Stimulated activated CD4-positive, alpha-beta T cell treated with anti-CD3 and anti-CD28 coated beads, Interleukin-4, amount 100 ng/mL, for 48 hours (primary cell): Measurements from ENCODE around the gene MAGI1.

Experiments
- DNase-seq, 2 donors: peaks; one replicate each; pipeline ENCODE4 v3.0.0-alpha.2; 2020; ENCODE audit warnings: low read depth in 2 of 2

The MAGI1 gene

DNA sequence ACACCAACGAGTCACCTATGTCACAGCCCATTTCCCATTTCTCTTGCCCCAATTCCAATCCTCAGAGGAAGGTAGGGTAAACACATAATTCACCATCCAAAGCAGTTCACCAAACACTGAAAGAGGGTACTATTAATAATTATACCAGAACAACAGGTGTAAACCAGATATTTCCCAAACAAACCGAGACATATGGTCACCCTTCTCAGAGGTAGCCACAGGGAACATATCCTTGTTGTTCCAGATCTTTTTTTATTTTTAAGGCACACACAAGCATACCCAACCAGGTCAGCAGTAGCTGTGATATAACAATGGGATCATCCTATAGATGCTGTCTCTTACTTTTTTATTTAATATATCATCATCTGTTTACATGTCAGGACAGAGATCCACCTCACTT, 24.7 kb downstream of the MAGI1 start:
- no peak for DNase-seq

DNA sequence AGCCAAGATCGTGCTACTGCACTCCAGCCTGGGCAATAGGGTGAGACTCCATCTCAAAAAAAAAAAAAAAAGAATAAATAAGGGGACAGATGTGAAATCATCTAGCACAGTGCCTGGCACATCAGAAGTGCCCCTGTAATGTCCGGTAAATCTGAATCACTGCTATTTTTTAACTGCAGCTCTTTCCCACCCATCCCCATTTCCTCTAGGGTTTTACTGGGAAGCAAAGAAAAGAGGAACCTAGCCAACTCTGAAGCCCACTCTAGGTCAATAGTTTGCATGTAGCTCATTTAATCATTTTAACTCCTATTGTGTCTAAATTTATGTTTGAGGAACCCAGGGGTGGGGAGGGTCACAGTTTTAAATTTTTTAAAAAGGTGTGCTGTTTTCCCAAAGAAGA, 26.0 kb downstream of the MAGI1 start:
- DNase-seq: no peak

DNA sequence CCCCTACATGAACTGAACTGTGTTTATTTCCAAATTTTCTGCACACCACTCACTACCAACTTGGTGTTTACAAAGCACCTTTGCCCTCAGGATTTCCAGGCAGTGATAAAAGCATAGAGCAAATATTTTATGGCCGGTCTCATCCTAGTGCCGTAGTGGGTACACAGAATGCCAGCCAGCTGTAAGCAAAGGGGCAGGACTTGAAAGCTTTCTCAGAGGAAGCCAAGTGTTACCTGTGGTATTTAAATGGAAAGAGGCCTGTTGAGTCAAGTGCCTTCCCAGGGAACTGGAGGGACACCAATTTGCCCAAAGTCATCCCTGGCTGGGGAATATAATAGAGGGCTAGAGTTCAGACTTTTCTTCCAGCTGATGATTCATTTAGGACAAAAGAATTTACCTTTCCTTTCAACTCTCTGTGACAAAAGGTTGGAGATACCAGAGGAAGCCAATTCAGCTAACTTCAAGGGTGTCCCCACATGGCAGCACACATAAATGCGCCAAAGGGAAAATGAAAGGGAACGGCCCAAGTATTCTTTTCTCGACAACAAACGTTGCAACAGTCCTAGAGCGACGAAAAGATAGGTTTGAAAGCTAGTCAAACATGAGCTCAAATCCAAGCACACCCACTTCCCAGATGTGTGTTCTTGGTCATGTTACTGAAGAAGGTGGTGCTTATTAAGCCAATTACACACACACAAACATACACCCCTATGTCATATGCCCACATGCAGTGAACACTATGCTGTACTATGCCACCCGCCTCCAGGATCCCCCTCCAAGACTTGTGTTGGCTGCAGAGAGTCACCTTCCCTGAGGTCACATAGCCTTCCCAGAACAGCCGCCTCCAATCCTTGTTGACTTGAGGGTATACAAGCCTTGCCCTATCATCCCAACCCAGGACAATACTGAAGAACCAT, 27.7 kb downstream of the MAGI1 start:
- no peak for DNase-seq

DNA sequence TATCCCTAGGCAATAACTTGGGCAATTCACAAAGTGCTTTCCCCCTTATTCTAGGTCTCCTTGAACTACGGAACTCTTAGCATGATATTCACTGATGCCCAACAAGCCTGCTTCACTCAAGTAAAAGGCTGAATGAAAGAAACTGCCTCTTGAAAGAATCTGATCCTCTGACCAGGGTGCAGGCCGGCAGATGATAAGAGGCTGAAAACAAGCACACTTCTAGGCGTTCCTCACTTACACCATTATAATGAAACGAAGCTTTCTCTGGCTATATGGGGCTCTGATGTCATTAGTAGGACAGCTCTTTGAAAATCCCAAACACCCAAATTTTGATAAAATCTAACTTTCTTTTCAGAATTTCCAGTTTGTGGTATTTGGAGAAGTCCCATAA, 28.4 kb downstream of the MAGI1 start:
- no peak for DNase-seq

DNA sequence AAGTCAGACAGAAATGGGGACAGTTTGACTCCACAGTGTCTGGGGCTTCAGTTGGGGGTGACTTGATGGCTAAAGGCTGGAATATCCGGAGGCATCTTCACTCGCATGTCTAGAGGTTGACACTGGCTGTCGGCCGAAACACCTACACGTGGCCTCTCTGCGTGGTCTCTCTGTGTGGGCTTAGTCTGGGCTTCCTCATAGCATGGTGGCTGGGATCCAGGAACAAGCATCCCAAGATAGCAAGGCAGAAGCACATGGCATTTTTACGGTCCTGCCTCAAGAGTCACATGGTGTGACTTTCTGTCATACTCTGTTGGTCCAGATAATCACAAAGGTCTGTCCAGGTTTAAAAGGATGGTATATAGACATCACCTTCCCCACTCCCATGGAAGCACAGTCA, 34.5 kb downstream of the MAGI1 start:
- DNase-seq: no peak

DNA sequence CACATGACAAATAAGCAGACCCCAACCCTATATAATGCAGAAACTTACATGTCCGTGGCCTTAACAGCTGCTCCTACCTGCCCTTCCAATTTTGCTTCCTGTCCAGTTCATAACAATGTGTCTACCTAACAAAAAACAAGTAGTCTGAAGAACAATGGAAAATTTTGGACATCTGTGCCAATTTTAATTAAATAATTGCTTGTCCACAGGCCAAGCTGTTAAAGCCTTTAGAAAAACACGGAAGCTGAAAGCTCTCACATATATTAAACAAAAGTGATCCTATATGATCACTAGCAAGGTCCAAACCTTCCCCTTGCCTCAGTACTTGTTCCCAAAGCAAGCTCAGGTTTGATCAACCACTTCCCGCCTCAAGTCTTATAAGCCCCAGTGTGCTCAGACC, 37.1 kb downstream of the MAGI1 start:
- DNase-seq: no peak

DNA sequence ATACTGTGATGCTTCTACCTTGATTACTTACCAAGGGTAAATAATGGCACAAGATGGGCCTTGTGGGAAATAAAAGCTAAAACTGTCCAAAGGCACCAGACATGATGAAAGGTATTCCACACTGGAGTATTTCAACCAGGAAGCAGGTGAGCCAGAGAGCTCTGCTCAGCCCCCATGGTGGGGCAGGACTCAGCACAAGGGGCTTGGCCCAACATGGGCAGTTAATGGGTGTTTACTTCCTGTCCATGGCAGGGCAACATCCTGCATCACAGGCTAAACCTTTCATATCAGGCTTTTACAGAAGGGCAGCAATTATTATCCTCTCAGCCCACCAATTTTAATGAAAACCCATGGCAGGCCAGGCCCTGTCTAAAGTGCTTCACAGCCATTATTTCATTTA, 38.2 kb downstream of the MAGI1 start:
- DNase-seq: no peak

DNA sequence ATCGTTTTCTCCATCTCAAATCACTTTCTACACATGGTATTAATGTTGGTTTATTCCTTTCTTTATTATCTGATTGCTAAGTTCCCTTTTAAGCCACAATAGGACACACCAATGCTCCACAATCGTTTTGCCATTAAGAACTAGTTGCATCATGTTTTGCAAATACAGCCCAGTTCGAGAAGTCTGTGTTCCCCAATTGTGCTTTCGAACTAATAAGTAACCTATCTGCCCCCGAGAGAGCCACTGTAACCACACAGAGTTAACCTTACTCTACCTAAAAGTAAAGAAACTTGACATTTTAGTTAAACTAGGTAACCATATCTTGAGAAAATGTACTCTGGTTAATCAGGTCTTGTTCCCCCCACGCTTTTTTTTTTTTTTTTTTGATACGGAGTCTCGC, 39.1 kb downstream of the MAGI1 start:
- DNase-seq: no peak

DNA sequence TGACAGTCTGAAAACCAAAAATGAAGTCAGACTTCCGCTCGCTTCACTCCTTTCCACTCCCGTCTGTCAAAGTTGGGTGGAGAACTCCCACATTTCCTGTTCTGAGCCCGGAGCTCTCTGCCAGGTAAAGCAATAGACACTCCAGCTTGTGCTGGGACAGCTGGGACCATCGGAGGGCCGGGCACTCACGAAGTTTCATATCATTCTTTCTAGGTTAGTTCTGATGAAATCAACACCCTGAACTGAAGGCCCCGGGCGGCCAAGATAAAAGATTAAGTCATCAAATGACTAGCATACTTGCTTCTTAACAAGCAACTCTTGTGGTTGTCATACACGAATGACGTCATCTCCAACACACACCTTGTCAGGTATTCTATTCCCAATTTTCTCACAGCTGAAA, 42.1 kb downstream of the MAGI1 start:
- no peak for DNase-seq

DNA sequence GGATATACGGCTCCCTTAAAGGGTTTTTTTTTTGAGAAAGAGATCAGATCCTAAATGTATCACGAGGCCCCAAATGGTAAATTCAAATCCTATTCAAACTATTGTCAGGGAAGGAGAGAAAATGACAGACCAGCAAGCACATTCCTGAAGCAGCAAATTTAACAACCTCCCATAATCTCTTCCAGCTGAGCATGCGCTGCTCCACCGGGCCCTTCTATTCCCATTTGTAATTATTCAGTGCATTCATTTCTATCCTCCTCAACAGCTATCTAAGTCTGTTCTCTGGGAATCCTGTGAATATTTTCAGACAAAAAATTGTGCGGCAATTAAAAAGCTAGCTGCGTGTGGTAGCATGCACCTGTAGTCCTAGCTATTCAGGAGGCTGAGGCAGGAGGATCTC, 43.2 kb downstream of the MAGI1 start:
- DNase-seq: no peak

DNA sequence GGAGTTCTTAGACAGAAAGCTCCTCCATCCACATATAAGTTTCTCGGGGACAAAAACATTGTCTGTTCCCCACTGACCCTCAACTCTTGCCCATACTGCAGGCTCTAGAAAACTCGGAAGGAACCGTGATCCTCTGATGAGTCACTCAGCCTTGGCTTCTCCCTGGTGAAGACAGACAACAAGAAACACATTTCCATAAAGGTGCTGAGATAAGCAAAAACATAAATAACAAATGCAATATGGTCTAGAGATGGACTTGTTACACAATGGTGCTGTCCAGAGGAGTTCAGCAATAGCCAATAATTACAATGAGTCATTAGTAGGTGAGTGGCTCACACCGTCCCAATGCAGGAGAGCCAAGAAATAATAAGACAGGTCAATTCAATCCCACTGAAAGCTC, 43.7 kb downstream of the MAGI1 start:
- DNase-seq: no peak

DNA sequence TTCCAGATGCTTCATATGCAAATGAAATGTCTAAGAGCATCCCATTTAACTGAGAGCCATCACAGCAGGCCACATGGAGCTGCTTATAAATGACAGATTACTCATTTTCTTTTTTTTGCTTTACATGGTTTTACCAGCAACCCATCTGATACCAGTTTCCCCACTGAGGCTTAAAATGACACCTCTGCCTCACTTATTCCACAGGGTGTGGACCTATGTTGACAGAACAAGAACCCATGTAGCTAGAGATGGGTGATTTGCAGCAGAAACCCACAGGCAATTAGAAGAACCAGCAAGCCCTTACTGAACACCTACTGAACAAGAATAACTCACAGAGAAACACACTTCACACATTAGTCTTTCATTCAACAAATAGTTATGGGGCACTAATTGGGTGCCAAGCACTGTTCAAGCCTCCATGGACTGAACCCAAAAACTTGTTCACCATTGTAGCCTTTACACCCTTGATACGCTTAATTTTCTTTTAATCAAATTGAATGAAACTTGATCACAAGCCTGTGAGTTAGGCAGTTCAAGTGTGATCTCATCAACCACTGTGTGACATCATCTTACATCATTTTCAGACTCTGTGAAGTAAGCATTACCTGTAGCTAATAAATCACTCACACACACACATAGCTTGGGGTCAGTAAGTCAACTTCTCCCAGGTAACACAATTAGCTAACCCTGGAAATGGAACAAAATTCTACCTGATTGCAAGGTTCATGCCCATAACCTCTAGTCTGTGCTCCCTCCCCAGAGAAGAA, 45.4 kb downstream of the MAGI1 start:
- no peak for DNase-seq

DNA sequence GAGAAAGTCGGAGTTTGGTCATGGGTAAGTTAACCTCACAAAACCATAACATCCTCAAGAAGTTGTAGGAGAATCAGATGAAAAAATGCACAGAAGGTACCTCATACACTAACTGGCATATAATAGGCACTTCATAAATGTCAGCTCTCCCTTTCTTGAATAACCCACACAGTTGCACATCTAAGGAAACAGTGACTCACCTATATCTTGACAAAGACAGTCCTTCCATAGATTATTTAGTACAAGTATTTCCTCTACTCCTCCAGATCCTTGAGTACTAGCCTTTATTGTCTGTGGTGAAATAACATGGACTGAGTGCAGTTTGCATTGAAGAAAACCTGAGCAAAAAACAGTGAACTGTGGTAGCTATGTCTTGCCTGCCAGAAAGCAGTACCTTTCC, 46.6 kb downstream of the MAGI1 start:
- DNase-seq: no peak

DNA sequence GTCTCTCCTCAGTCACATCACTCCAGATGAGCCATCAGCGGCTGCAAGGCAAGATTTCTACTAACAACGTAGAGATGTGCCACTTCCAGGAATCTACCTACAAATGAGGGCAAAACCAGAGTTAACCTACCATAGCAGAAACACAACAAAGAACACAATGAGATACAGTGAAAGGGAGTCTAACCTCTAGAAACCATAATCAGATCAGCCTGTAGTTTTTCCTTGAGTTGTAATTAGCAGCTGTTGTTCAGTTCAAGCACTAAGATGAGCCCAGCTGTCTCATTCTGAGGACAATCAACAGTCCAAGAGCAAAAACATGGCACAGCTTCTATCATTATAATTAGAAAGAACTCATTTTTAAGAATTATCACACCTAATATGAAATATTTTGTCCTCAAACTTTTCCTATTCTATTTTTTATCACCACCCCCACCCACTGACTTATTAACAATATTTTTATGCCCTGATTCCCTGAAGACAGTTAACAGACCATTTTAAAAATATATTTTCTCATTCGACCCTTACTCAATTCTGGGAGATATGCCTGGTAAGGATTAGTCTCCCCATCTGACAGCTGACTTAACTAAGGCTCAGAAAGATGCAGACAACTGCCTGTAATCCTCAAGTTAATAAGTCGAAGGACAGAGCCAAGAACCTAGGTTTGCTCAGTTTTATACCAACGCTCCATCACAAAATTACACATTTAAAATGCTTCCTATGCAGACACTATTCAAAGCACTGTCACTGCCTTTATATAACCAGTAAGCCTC, 50.1 kb downstream of the MAGI1 start:
- DNase-seq: no peak

DNA sequence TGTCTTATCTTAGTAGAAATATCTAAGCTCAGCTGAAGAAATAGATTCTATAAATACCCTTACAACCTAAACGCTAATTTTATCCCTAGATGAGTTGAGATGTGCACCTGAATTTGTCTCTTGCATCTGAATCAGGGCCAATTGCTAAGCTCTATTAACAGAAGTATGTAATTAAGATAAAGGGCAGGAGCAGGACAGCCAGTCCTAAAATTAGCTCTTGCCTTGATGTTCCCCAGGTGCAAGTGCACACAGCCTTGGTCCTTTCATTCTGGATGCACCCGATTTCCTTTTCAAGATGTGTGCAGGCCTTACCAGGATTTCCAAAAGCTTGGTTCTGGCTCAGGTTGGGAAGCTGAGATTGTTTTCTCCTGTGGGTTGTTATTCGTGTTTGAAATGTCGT, 52.4 kb downstream of the MAGI1 start:
- DNase-seq: no peak

DNA sequence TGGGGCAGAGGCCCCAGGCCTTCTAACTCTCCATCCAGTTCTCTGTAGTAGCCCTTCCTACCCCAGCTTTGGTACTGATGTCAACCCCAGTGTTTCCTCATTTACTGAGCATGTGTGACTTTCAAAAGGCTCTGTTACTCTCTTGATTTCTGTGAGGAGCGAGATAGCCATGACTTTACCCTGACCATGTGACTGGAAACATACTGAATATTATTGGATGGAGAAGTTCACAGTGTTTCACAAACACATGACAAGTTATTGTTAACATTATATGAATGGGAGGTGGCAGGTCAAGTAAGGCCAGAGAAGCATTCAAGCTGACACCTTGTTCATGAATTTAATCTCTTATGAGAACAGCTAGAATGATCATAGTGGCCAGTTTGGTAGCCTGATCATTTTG, 53.7 kb downstream of the MAGI1 start:
- no peak for DNase-seq

DNA sequence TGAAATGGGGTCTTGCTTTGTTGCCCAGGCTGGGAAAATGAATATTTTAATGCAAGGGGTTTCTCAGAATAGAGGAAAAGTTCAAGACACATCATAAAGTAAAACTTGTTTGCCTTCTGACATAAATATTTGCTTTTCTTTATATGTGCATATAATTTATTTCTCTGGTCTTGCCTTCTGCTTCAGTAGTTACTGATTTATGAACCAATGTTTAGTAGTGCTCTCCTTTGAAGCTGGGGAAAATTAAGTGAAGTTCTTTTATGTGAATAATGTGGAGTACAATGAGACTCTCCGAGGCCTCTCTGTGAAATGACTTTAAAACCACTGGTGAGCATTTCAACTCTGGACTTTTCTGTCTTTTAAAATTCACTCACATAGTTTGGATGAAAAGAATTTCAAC, 55.6 kb downstream of the MAGI1 start:
- no peak for DNase-seq

DNA sequence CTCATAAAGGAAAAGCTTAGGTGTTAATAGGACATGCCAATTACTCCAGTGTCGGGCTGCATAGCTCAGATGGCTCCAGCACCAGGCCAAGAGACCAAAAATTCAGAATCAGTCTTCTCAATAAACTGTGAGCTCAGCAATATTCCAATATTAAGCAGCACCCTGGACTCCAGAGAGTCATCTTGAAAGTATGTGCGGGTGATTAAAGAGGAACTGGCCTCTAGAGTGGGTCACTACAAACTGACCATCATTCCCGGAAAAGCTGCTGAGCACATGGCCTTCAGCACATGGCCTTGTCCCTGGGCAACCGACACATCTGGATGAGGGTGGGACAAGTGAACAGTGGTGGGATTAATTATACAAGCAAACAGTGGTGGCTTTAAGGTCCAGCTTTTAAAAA, 59.0 kb downstream of the MAGI1 start:
- no peak for DNase-seq

DNA sequence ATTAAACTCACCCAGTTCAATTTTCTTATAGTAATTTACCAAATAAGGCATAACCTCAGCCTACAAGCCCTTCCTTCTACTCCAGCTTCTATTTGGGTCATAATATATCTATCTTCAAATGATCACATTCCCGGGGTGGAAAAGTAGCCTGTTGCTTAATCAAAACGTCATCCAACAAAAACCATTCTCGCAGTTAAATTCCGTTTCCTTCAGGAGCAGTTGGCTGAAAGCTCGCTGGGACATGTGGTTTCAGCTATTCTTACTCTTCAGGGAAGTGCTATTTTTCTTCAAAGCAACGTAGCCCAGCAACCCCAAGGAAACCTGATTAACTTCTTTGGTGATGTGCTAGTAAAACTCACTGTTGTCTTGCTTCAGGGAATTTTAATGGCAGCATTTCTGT, 59.6 kb downstream of the MAGI1 start:
- DNase-seq: no peak

DNA sequence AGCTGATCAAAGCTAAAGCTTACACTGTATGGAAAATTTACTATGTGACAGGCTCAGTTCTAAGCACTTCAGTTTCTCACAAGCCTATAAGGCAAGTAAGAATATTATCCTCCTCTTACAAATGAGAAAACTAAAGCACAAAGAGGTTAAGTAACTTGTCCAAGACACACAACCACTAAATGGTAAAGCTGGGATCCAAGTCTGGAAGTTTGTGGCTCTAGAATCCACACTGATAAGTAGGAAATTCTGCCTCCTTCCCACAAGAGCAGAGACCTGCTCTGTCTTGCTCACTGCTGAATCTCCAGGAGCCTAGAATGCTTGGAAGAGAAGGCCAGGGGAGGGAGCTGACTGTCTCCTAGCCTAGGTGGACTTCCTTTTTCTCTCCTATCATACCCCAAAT, 60.6 kb downstream of the MAGI1 start:
- no peak for DNase-seq

DNA sequence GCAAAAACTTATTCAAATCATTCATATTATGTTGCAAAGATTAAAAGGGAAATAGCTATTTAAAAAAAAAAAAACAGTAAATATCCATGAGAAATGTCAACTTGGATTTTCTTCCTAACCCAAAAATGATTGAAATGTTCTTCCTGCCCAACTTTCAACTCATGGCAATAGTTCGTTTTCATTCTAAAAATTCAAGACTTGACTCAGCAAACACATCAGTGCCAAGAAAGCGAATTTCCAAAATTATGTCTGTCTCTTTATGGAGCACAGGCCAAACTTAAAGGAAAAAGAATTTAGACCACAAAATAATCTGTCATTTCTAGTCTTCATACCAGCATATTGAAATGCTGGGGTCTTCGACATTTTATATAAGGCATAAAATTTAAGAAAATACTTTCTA, 63.7 kb downstream of the MAGI1 start:
- no peak for DNase-seq

DNA sequence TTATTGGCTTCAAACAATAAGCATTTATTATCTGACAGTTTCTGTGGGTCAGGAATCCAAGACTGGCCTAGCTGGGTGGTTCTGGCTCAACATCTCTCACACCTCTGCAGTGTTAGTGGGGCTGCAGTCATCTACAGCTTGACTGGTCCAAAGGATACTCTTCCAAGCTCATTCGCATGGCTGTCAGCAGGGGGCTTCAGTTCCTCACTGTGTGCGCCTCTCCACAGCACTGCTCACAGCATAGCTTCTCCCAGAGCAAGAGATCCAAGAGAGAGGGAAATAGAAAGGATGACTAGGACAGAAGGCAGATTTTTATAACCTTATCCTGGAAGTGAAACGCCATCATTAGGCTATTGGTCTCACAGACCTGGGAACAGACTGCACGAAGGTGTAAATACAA, 64.2 kb downstream of the MAGI1 start:
- no peak for DNase-seq

DNA sequence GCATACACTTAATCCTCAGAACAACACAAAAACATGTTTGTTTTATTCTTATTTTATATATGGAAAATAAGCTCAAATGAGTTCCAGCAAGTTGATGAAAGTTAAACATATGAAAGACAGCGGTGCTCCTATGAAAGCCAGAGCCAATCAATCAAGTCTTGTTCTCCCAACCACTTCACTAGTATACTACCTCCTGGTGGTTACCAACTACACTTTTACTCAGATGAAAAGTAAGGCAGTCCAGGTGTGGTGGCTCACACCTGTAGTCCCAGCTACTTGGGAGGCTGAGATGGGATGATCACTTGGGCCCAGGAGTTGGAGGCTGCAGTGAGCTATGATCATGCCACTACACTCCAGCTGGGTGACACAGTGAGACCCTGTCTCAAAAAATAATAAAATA, 66.0 kb downstream of the MAGI1 start:
- no peak for DNase-seq
